Measurements from ENCODE around the gene RNF150.

DNA sequence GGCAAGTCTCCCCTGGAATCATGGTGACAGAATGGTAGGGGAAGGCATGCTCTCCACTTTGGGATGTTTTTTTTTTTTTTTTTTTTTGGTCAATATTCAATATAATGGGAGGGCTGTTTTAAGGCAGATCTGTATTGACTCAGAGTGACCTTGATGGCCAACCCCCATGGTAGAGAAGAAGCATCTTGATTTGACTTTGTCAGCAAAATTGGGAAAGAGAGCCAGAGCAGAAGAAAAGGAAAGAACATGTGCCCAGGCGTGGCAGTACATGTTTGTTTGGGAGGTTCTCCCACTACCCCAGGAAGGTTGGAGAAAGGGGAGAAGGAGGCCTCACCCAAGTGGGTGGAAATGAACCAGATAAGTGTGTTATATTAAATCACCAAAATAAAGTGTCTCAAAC is 314.8 kb downstream of the RNF150 start:
- TF ChIP-seq POLR2A (IDR thresholded peaks at IDR 0.05) = no peak
- TF ChIP-seq, protein P1, sequence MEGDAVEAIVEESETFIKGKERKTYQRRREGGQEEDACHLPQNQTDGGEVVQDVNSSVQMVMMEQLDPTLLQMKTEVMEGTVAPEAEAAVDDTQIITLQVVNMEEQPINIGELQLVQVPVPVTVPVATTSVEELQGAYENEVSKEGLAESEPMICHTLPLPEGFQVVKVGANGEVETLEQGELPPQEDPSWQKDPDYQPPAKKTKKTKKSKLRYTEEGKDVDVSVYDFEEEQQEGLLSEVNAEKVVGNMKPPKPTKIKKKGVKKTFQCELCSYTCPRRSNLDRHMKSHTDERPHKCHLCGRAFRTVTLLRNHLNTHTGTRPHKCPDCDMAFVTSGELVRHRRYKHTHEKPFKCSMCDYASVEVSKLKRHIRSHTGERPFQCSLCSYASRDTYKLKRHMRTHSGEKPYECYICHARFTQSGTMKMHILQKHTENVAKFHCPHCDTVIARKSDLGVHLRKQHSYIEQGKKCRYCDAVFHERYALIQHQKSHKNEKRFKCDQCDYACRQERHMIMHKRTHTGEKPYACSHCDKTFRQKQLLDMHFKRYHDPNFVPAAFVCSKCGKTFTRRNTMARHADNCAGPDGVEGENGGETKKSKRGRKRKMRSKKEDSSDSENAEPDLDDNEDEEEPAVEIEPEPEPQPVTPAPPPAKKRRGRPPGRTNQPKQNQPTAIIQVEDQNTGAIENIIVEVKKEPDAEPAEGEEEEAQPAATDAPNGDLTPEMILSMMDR (IDR thresholded peaks at IDR 0.05) = no peak
- no peak for TF ChIP-seq POLR2AphosphoS5 (IDR thresholded peaks at IDR 0.05)
